GM12864 (cell line): Measurements from ENCODE around the gene FXYD2.

Experiments
- DNase-seq: peaks from one replicate; pipeline ENCODE4 v3.0.0-alpha.2; 2011; ENCODE audit warnings: low read depth
- H3K4me3 ChIP-seq: 2 replicates; pipeline ENCODE4 v1.5.1; 2011; ENCODE audit warnings: mild to moderate bottlenecking, low read depth, low read length, control low read depth
- CTCF ChIP-seq: IDR thresholded peaks from 2 replicates; pipeline ENCODE4 v1.5.1; 2011; ENCODE audit warnings: low read depth, mild to moderate bottlenecking, moderate library complexity, low read length, control low read depth, inconsistent platforms; ENCODE audit errors: missing control alignments

Gene FXYD2

GRCh38 chr11:117849781-117850414 is 25.4 kb upstream of the FXYD2 start:
- TF ChIP-seq CTCF: no peak
- no peak for DNase-seq
- no peak overlapping the region for H3K4me3 ChIP-seq

- peak; percentile 15 for DNase-seq
- peak; percentile 98 for TF ChIP-seq CTCF
- no peak overlapping the region for H3K4me3 ChIP-seq
Observed at GRCh38 chr11:117843666-117844484, 19.3 kb upstream of the FXYD2 start.

- no peak for DNase-seq
- H3K4me3 ChIP-seq: no peak overlapping the region
- no peak for TF ChIP-seq CTCF
Observed at GRCh38 chr11:117842131-117842941, 17.8 kb upstream of the FXYD2 start.

- no peak overlapping the region for H3K4me3 ChIP-seq
- no peak for DNase-seq
- no peak for TF ChIP-seq CTCF
Observed at GRCh38 chr11:117841551-117842031, 17.0 kb upstream of the FXYD2 start.

- no peak for DNase-seq
- H3K4me3 ChIP-seq: no peak overlapping the region
- TF ChIP-seq CTCF: no peak
Observed at GRCh38 chr11:117840881-117841550, 16.5 kb upstream of the FXYD2 start.
